GM12878 (cell line): Measurements from ENCODE around the gene LSM3. TPM values are rescaled to one million over a fixed set of nuclear protein-coding genes. Genes with fewer than 3 reads are reported as not detected.

Source experiments
- ATAC-seq: fragments of 200-7000 bp; cut with Tn5 transposase; 3 replicates; pipeline ENCODE4 v1.9.1; 2020; ENCODE audit warnings: mild to moderate bottlenecking, moderate library complexity
- BruUV-seq: library from RNA; stranded (reverse); fragments of 400-500 nt; replicated peaks from 2 replicates; lab custom pipeline; 2021; lab: Mats Ljungman, UMichigan
- CTCF ChIA-PET: fragments of 300-600 bp; sonication (Branson Sonifier 250); formaldehyde crosslinking; extraction: SDS; loops from one replicate; lab custom pipeline; 2021; ENCODE audit warnings: inconsistent platforms; lab: Yijun Ruan, JAX
- POLR2A ChIA-PET: fragments of 350-600 bp; formaldehyde crosslinking; extraction: SDS; loops from one replicate; lab custom pipeline; 2021; ENCODE audit warnings: inconsistent platforms; lab: Charles Lee
- RAD21 ChIA-PET: fragments of 300-600 bp; sonication (Branson Sonifier 250); formaldehyde crosslinking; loops from one replicate; lab custom pipeline; 2023; ENCODE audit warnings: antibody characterized with exemption; ENCODE audit not compliant: unreplicated experiment; lab: Charles Lee
- SMC1A ChIA-PET: fragments of 300-600 bp; sonication (Branson Sonifier 250); formaldehyde crosslinking; loops from one replicate; lab custom pipeline; 2023; ENCODE audit not compliant: unreplicated experiment, uncharacterized antibody; lab: Charles Lee
- DNase-seq: peaks from one replicate; pipeline ENCODE4 v3.0.0-alpha.2; 2011; ENCODE audit warnings: low read depth, low spot score
- FAIRE-seq: peaks from 3 replicates; lab custom pipeline; 2011; peaks lifted over from hg19 to GRCh38; lab: Jason Lieb, UNC
- H2AFZ ChIP-seq: 2 replicates; pipeline ENCODE4 v1.6.0; 2011; ENCODE audit warnings: low read depth, low read length, control low read depth; ENCODE audit not compliant: control insufficient read depth
- H3K27ac ChIP-seq: 2 replicates; pipeline ENCODE4 v1.5.1; 2011; ENCODE audit warnings: control low read depth; ENCODE audit not compliant: control insufficient read depth, insufficient read depth
- H3K27me3 ChIP-seq, 2 experiments: replicated peaks in 1 of 2; 2 replicates each; pipeline versions ENCODE4 v1.6.0 to v1.6.1; 2011; ENCODE audit warnings: low read length in 1 of 2; ENCODE audit not compliant: control insufficient read depth in 2 of 2, insufficient read depth in 2 of 2
- H3K36me3 ChIP-seq, 2 experiments: 2 replicates each; pipeline ENCODE4 v1.5.1; 2011; ENCODE audit warnings: low read length in 1 of 2; ENCODE audit not compliant: control insufficient read depth in 2 of 2, insufficient read depth in 2 of 2
- H3K4me1 ChIP-seq: 2 replicates; pipeline ENCODE4 v1.6.1; 2011; ENCODE audit warnings: mild to moderate bottlenecking, low read length, moderate library complexity, mixed read lengths; ENCODE audit not compliant: control insufficient read depth, insufficient read depth
- H3K4me2 ChIP-seq: 2 replicates; pipeline ENCODE4 v1.6.0; 2011; ENCODE audit warnings: control low read depth; ENCODE audit not compliant: control insufficient read depth, insufficient read depth
- H3K4me3 ChIP-seq: fragments of 200-600 bp; sonication (generic); 2 replicates; pipeline ENCODE4 v1.5.1; 2016
- H3K79me2 ChIP-seq: 2 replicates; pipeline ENCODE4 v1.6.0; 2011; ENCODE audit warnings: low read length; ENCODE audit not compliant: control insufficient read depth, insufficient read depth
- H3K9ac ChIP-seq: 2 replicates; pipeline ENCODE4 v1.8.0; 2011; ENCODE audit warnings: low read length, control low read depth, mixed read lengths; ENCODE audit not compliant: control insufficient read depth, insufficient read depth
- H3K9me3 ChIP-seq: replicated peaks from 3 replicates; pipeline ENCODE4 v1.5.1; 2011; ENCODE audit warnings: mild to moderate bottlenecking, low read length; ENCODE audit not compliant: control insufficient read depth, insufficient read depth
- H4K20me1 ChIP-seq: 2 replicates; pipeline ENCODE4 v1.6.0; 2011; ENCODE audit not compliant: control insufficient read depth, insufficient read depth
- BHLHE40 ChIP-seq, 2 experiments: fragments of 450-650 bp in 1 of 2; IDR thresholded peaks; 2 replicates each; pipeline ENCODE4 v1.6.1; 2011 to 2017; ENCODE audit warnings: low read depth in 2 of 2, borderline replicate concordance in 1 of 2, improper control_type of control experiment in 1 of 2, low read length in 1 of 2, mild to moderate bottlenecking in 1 of 2
- BMI1 ChIP-seq: fragments of 450-650 bp; IDR thresholded peaks from 2 replicates; pipeline ENCODE4 v1.6.1; 2016; ENCODE audit warnings: mild to moderate bottlenecking, moderate library complexity, borderline replicate concordance
- CEBPB ChIP-seq, 2 experiments: fragments of 150-350 bp in 1 of 2; IDR thresholded peaks; 2 replicates each; pipeline ENCODE4 v1.6.1; 2012 to 2014; ENCODE audit warnings: low read depth in 2 of 2, low read length in 2 of 2, borderline replicate concordance in 1 of 2, inconsistent platforms in 1 of 2
- DPF2 ChIP-seq: fragments of 450-650 bp; IDR thresholded peaks from 2 replicates; pipeline ENCODE4 v1.6.1; 2017; ENCODE audit warnings: mild to moderate bottlenecking
- MEF2B ChIP-seq: fragments of 450-650 bp; IDR thresholded peaks from 2 replicates; pipeline ENCODE4 v1.6.1; 2018; ENCODE audit warnings: mild to moderate bottlenecking, moderate library complexity; ENCODE audit not compliant: partially characterized antibody, poor library complexity, severe bottlenecking
- SREBF1 ChIP-seq: IDR thresholded peaks from 2 replicates; pipeline ENCODE4 v1.6.1; 2012; ENCODE audit warnings: mild to moderate bottlenecking, low read length
- TCF7 ChIP-seq: IDR thresholded peaks from 2 replicates; pipeline ENCODE4 v1.6.1; 2014; ENCODE audit warnings: antibody characterized with exemption, borderline replicate concordance
- YBX1 ChIP-seq: fragments of 450-650 bp; IDR thresholded peaks from 2 replicates; pipeline ENCODE4 v1.6.1; 2016; ENCODE audit warnings: antibody characterized with exemption
- ZSCAN29 ChIP-seq: fragments of 450-650 bp; IDR thresholded peaks from 2 replicates; pipeline ENCODE4 v1.6.1; 2017; ENCODE audit warnings: mild to moderate bottlenecking, moderate library complexity
- WGBS: methylation state at CpG from one replicate; pipeline ENCODE4 v1.1.6; 2016; ENCODE audit warnings: low lambda C conversion rate; ENCODE audit not compliant: insufficient replicate concordance, insufficient coverage; ENCODE audit errors: missing lambda C conversion rate; 5-methylcytosine and 5-hydroxymethylcytosine counted together
- in situ Hi-C: fragments of 300-500 bp; cut with MboI; formaldehyde crosslinking; loops from 9 replicates; pipeline ENCODE4 v1.14.3; 2018; ENCODE audit warnings: mixed read lengths
- intact Hi-C: fragments of 100-400 bp; cut with micrococcal nuclease; formaldehyde crosslinking; loops from one replicate; pipeline ENCODE4 v1.14.2; 2022; ENCODE audit not compliant: unreplicated experiment
- polyA plus RNA-seq, 11 experiments: library from polyadenylated mRNA; depleted of rRNA in 4 of 11; unstranded in 6 of 11; stranded (reverse) in 5 of 11; fragments of >200 nt; fragmentation: Nextera tagmentation in 4 of 11; fragmentation: Illumina TruSeq in 1 of 11; extraction: Ambion mirVana in 4 of 11; extraction: Trizol in 1 of 11; gene quantifications; 1 replicate in 1 of 11; 2 replicates in 10 of 11; pipeline versions ENCODE4 v1.2.1 to v1.2.3, GENCODE V29; 2011 to 2016; ENCODE audit warnings: inconsistent platforms in 2 of 11, missing spikeins in 2 of 11, low read depth in 1 of 11
- total RNA-seq, 4 experiments: library from RNA; depleted of rRNA in 3 of 4; stranded (reverse); fragments of >200 nt in 3 of 4; fragmentation: Illumina TruSeq in 1 of 4; extraction: Trizol in 1 of 4; gene quantifications; 2 replicates each; pipeline versions ENCODE4 v1.2.1 to v1.2.3, GENCODE V29; 2013 to 2021
- TF ChIP-seq, protein P1 (sequence below): IDR thresholded peaks from 2 replicates; pipeline ENCODE4 v1.6.1; 2011; ENCODE audit warnings: low read depth, low read length, improper control_type of control experiment, borderline replicate concordance
- TF ChIP-seq, protein P2 (sequence below): fragments of 450-650 bp; IDR thresholded peaks from 2 replicates; pipeline ENCODE4 v1.6.1; 2016; ENCODE audit warnings: mild to moderate bottlenecking
- TF ChIP-seq, protein P3 (sequence below): fragments of 450-650 bp; conservative IDR thresholded peaks from 2 replicates; pipeline ENCODE4 v1.6.1; 2017; ENCODE audit warnings: mild to moderate bottlenecking, moderate library complexity
- TF ChIP-seq, protein P4 (sequence below): fragments of 450-650 bp; formaldehyde crosslinking; IDR thresholded peaks from 2 replicates; pipeline ENCODE4 v1.5.0; 2022; ENCODE audit warnings: mild to moderate bottlenecking, missing genetic modification characterization

Gene LSM3
- total and polyA plus RNA-seq, 10 of the 15 experiments (the other 5 are each of a cell fraction or from before 2014, with no cell fraction given) = 15.5 to 111 (median 29.1) TPM

DNA sequence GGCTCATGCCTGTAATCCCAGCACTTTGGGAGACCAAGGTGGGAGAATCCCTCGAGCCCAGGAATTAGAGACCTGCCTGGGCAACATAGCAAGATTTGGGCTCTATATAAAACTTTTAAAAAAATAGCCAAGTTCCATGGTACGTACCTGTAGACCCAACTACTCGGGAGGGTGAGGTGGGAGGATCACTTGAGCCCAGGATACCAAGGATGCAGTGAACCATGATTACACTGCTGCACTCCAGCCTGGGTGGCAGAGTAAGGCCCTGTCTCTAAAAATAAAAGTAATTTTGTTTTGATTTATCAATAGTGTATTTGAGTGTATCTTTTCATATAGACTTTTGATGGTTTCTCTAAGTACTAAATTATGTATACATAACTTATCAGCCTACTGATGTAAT lies 63.1 kb downstream of the LSM3 start:
- Histone ChIP-seq H3K36me3 (no peaks in the 10 kb centered on the region), H3K4me3 (no peak overlapping the region), H2AFZ (no peak overlapping the region), H3K4me1 (no peaks in the 10 kb centered on the region), H3K9me3 (no peaks in the 10 kb centered on the region), H3K79me2 (no peaks in the 10 kb centered on the region), H3K4me2 (no peak overlapping the region), H4K20me1 (no peaks in the 10 kb centered on the region), H3K9ac (no peak overlapping the region), H3K27ac (no peak overlapping the region), H3K27me3 (peaks cover 0 to 2% of the 10 kb centered on the region in 2 experiments; a peak in 1 of 4 replicates)
- ChIA-PET POLR2A (no interaction called here), SMC1A (interaction anchor here (1.3 kb wide), 1 partner anchor 11 kb away, joined by 3 read pairs; no protein-coding TSS in a partner anchor), CTCF (interaction anchor here (0.7 to 1.2 kb wide), 3 partner anchors 15 to 38 kb away, joined by 4 to 5 read pairs (median 4); no protein-coding TSS in a partner anchor), RAD21 (interaction anchor here (0.9 kb wide), 1 partner anchor 38 kb away, joined by 4 read pairs; no protein-coding TSS in a partner anchor)
- WGBS = 20% methylated on average over 3 of the region's 3 CpGs
- TF ChIP-seq CEBPB (IDR thresholded peaks at IDR 0.05; ENCODE audit: borderline replicate concordance in 1 of 2, low read depth in 2 of 2, low read length in 2 of 2) = no peak
- TF ChIP-seq TCF7 = no peak
- TF ChIP-seq, protein P1, sequence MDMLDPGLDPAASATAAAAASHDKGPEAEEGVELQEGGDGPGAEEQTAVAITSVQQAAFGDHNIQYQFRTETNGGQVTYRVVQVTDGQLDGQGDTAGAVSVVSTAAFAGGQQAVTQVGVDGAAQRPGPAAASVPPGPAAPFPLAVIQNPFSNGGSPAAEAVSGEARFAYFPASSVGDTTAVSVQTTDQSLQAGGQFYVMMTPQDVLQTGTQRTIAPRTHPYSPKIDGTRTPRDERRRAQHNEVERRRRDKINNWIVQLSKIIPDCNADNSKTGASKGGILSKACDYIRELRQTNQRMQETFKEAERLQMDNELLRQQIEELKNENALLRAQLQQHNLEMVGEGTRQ = no peak
- TF ChIP-seq, protein P2, sequence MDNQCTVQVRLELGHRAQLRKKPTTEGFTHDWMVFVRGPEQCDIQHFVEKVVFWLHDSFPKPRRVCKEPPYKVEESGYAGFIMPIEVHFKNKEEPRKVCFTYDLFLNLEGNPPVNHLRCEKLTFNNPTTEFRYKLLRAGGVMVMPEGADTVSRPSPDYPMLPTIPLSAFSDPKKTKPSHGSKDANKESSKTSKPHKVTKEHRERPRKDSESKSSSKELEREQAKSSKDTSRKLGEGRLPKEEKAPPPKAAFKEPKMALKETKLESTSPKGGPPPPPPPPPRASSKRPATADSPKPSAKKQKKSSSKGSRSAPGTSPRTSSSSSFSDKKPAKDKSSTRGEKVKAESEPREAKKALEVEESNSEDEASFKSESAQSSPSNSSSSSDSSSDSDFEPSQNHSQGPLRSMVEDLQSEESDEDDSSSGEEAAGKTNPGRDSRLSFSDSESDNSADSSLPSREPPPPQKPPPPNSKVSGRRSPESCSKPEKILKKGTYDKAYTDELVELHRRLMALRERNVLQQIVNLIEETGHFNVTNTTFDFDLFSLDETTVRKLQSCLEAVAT = no peak
- no peak for TF ChIP-seq BMI1
- no peak for TF ChIP-seq DPF2
- TF ChIP-seq BHLHE40 (IDR thresholded peaks at IDR 0.05; ENCODE audit: borderline replicate concordance in 1 of 2, low read depth in 2 of 2, low read length in 1 of 2) = no peak
- no peak for TF ChIP-seq SREBF1
- TF ChIP-seq, protein P3, sequence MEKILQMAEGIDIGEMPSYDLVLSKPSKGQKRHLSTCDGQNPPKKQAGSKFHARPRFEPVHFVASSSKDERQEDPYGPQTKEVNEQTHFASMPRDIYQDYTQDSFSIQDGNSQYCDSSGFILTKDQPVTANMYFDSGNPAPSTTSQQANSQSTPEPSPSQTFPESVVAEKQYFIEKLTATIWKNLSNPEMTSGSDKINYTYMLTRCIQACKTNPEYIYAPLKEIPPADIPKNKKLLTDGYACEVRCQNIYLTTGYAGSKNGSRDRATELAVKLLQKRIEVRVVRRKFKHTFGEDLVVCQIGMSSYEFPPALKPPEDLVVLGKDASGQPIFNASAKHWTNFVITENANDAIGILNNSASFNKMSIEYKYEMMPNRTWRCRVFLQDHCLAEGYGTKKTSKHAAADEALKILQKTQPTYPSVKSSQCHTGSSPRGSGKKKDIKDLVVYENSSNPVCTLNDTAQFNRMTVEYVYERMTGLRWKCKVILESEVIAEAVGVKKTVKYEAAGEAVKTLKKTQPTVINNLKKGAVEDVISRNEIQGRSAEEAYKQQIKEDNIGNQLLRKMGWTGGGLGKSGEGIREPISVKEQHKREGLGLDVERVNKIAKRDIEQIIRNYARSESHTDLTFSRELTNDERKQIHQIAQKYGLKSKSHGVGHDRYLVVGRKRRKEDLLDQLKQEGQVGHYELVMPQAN = no peak
- no peak for TF ChIP-seq ZSCAN29
- no peak for TF ChIP-seq YBX1
- TF ChIP-seq MEF2B = no peak
- TF ChIP-seq, protein P4, sequence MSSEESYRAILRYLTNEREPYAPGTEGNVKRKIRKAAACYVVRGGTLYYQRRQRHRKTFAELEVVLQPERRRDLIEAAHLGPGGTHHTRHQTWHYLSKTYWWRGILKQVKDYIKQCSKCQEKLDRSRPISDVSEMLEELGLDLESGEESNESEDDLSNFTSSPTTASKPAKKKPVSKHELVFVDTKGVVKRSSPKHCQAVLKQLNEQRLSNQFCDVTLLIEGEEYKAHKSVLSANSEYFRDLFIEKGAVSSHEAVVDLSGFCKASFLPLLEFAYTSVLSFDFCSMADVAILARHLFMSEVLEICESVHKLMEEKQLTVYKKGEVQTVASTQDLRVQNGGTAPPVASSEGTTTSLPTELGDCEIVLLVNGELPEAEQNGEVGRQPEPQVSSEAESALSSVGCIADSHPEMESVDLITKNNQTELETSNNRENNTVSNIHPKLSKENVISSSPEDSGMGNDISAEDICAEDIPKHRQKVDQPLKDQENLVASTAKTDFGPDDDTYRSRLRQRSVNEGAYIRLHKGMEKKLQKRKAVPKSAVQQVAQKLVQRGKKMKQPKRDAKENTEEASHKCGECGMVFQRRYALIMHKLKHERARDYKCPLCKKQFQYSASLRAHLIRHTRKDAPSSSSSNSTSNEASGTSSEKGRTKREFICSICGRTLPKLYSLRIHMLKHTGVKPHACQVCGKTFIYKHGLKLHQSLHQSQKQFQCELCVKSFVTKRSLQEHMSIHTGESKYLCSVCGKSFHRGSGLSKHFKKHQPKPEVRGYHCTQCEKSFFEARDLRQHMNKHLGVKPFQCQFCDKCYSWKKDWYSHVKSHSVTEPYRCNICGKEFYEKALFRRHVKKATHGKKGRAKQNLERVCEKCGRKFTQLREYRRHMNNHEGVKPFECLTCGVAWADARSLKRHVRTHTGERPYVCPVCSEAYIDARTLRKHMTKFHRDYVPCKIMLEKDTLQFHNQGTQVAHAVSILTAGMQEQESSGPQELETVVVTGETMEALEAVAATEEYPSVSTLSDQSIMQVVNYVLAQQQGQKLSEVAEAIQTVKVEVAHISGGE (CRISPR knock-in tag) = no peak
- no TSS peak for BruUV-seq
- DNase-seq (no peak), FAIRE-seq (no peak), ATAC-seq (no peak)
- intact Hi-C loops = no loop called here
- in situ Hi-C loops = no loop called here
